Activated CD4-positive, alpha-beta T cell treated with anti-CD3 and anti-CD28 coated beads for 1 hour (primary cell): Measurements from ENCODE around the gene KANK3.
"Not testable (repeated sequence)": the region's sequence is repeated elsewhere in the genome, so short reads cannot be mapped to it uniquely, and the experiment has no call there.

Experiments used
- DNase-seq: peaks from one replicate; pipeline ENCODE4 v3.0.0-alpha.2; 2020

KANK3 gene

GRCh38 chr19:8370176-8371010 is 27.3 kb upstream of the KANK3 start:
- DNase-seq, result no peak

- DNase-seq, result no peak
Observed at GRCh38 chr19:8367327-8368001, 24.4 kb upstream of the KANK3 start.

GRCh38 chr19:8366961-8367326 is 23.9 kb upstream of the KANK3 start:
- DNase-seq, result no peak

- no peak for DNase-seq
Observed at GRCh38 chr19:8366121-8366581, 23.1 kb upstream of the KANK3 start.

GRCh38 chr19:8363803-8364771 is 21.0 kb upstream of the KANK3 start, which contains the start of gene ANGPTL4:
Gene ANGPTL4 (plus strand): TSS chr19:8364155. CDS start chr19:8364322, 167 bp downstream.
- peak; percentile 22 for DNase-seq

- DNase-seq, result no peak
Observed at GRCh38 chr19:8361921-8362793, 19.1 kb upstream of the KANK3 start.

- no peak for DNase-seq
Observed at GRCh38 chr19:8360196-8360595, 17.1 kb upstream of the KANK3 start.

GRCh38 chr19:8358948-8359347 is 15.9 kb upstream of the KANK3 start:
- no peak for DNase-seq

GRCh38 chr19:8357007-8357521 is 14.0 kb upstream of the KANK3 start:
- DNase-seq, result no peak

- no peak for DNase-seq
Observed at GRCh38 chr19:8355631-8356402, 12.8 kb upstream of the KANK3 start.

- DNase-seq, result not testable (repeated sequence)
Observed at GRCh38 chr19:8352845-8353244, 9.8 kb upstream of the KANK3 start.

GRCh38 chr19:8352134-8352827 is 9.2 kb upstream of the KANK3 start:
- no peak for DNase-seq

GRCh38 chr19:8349629-8350372 is 6.7 kb upstream of the KANK3 start:
- DNase-seq, result not testable (repeated sequence)

- DNase-seq, result no peak
Observed at GRCh38 chr19:8343483-8343844, 402 bp upstream of the KANK3 start.

- DNase-seq, result no peak
Observed at GRCh38 chr19:8342316-8342683, 762 bp downstream of the KANK3 start.

GRCh38 chr19:8341504-8341903 is 1.6 kb downstream of the KANK3 start:
- not testable (repeated sequence) for DNase-seq

GRCh38 chr19:8340341-8341096 is 2.5 kb downstream of the KANK3 start:
- DNase-seq, result no peak

GRCh38 chr19:8338835-8339234 is 4.2 kb downstream of the KANK3 start:
- DNase-seq, result no peak

GRCh38 chr19:8337728-8338127 is 5.3 kb downstream of the KANK3 start:
- DNase-seq, result no peak
